ENCODE measurements around the gene WEE2. TPM values are rescaled to one million over a fixed set of nuclear protein-coding genes. Genes with fewer than 3 reads are reported as not detected.
"Not testable (repeated sequence)": the region's sequence is repeated elsewhere in the genome, so short reads cannot be mapped to it uniquely, and the experiment has no call there.

The WEE2 gene
- total RNA-seq, 2 donors from 2014 or later, result not detected

- Histone ChIP-seq H3K36me3 (peaks cover 17% of the 10 kb centered on the region), H3K4me3 (no peak overlapping the region)
- DNase-seq, result no peak
Measured at GRCh38 chr7:141754939-141755338, 46.8 kb downstream of the WEE2 start.

GRCh38 chr7:141763797-141764196 lies 55.6 kb downstream of the WEE2 start, which contains the start of gene TAS2R3:
Gene TAS2R3 (plus strand): TSS chr7:141764097. CDS start chr7:141764159, 62 bp downstream.
- Histone ChIP-seq H3K27me3 (no peaks in the 10 kb centered on the region), H3K27ac (no peak within 1 kb of the TSS), H3K4me1 (no peaks in the 10 kb centered on the region), H3K9ac (ENCODE audit: low read depth in 2 of 2, low read length in 2 of 2) (no peak within 1 kb of the TSS), H3K9me3 (no peaks in the 10 kb centered on the region), H3K4me3 (no peak within 1 kb of the TSS), H3K36me3 (no peaks in the 10 kb centered on the region)
- TF ChIP-seq, protein P1, sequence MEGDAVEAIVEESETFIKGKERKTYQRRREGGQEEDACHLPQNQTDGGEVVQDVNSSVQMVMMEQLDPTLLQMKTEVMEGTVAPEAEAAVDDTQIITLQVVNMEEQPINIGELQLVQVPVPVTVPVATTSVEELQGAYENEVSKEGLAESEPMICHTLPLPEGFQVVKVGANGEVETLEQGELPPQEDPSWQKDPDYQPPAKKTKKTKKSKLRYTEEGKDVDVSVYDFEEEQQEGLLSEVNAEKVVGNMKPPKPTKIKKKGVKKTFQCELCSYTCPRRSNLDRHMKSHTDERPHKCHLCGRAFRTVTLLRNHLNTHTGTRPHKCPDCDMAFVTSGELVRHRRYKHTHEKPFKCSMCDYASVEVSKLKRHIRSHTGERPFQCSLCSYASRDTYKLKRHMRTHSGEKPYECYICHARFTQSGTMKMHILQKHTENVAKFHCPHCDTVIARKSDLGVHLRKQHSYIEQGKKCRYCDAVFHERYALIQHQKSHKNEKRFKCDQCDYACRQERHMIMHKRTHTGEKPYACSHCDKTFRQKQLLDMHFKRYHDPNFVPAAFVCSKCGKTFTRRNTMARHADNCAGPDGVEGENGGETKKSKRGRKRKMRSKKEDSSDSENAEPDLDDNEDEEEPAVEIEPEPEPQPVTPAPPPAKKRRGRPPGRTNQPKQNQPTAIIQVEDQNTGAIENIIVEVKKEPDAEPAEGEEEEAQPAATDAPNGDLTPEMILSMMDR (IDR thresholded peaks at IDR 0.05), result no peak
- no peak for DNase-seq
- intact Hi-C loops (cut with DNase I), result no loop called here

More at GRCh38 chr7:141754939-141755338, 46.8 kb downstream of the WEE2 start:
- Histone ChIP-seq H3K9me3 (peaks cover 7% of the 10 kb centered on the region), H3K27me3 (no peaks in the 10 kb centered on the region), H3K27ac (no peak overlapping the region), H3K4me1 (no peaks in the 10 kb centered on the region), H3K9ac (ENCODE audit: low read depth in 2 of 2, low read length in 2 of 2) (no peak overlapping the region)
- TF ChIP-seq, protein P1 (IDR thresholded peaks at IDR 0.05), result no peak
- intact Hi-C loops (cut with DNase I), result no loop called here

DNA sequence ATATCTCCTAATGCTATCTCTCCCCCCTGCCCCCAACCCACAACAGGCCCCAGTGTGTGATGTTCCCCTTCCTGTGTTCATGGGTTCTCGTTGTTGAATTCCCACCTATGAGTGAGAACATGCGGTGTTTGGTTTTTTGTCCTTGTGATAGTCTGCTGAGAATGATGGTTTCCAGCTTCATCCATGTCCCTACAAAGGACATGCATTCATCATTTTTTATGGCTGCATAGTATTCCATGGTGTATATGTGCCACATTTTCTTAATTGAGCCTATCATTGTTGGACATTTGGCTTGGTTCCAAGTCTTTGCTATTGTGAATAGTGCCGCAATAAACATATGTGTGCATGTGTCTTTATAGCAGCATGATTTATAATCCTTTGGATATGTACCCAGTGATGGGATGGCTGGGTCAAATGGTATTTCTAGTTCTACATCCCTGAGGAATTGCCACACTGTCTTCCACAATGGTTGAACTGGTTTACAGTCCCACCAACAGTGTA lies 62.0 kb downstream of the WEE2 start:
- intact Hi-C loops (cut with DNase I); H3K9ac ChIP-seq (ENCODE audit: low read depth in 2 of 2, low read length in 2 of 2); DNase-seq: not testable (repeated sequence)

DNA sequence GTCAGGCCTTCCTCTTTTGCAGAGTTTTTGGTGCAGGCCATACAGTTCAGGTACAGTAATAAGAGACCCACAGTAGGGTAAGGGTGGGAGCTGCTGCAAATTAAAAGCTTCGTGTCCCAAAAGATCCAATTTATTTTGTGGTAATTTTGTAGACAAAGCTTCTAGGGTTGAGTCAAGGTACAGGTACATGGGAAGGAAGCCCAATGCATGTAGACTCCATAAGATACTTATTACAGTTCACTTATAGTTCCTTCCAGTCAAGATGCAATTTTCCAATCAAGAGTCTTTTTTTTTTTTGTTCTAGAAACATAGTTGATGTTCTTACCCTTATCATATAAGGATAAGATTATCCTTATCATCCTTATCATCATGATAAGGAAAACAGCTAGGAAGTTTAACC lies 68.2 kb downstream of the WEE2 start, which contains the start of gene TAS2R4:
Gene TAS2R4 (plus strand): TSS at position 301 of the 400 bp plus-strand sequence. CDS start 1,815 bp downstream, outside the sequence.
- no peak for DNase-seq
- H3K36me3 ChIP-seq, result no peaks in the 10 kb centered on the region
- H3K9me3 ChIP-seq, result no peaks in the 10 kb centered on the region
- no peak within 1 kb of the TSS for H3K4me3 ChIP-seq
- intact Hi-C loops (cut with DNase I), result no loop called here
- no peak within 1 kb of the TSS for H3K9ac ChIP-seq (ENCODE audit: low read depth in 2 of 2, low read length in 2 of 2)
- no peaks in the 10 kb centered on the region for H3K27me3 ChIP-seq
- TF ChIP-seq, protein P1 (IDR thresholded peaks at IDR 0.05), result no peak
- H3K4me1 ChIP-seq, result no peaks in the 10 kb centered on the region
- no peak within 1 kb of the TSS for H3K27ac ChIP-seq

More for the DNA sequence above, 62.0 kb downstream of the WEE2 start:
- not testable (repeated sequence) for H3K27ac ChIP-seq, H3K36me3 ChIP-seq, H3K27me3 ChIP-seq, H3K9me3 ChIP-seq, H3K4me3 ChIP-seq, H3K4me1 ChIP-seq

Other genes starting within 250 kb of the WEE2 start
- 10 to 100 TPM; 19.6 to 21.1 TPM for gene AGK, start 156.9 kb upstream of the WEE2 start, total RNA-seq
- gene DENND11, start 6.2 kb upstream of the WEE2 start, total RNA-seq, result 10 to 100 TPM; 32.3 to 38.1 TPM
- 100 to 1,000 TPM in 1 of 2 donors, 10 to 100 TPM in 1; 76.7 to 130 TPM for gene SSBP1, start 30.0 kb downstream of the WEE2 start, total RNA-seq
- gene TAS2R3, start 55.7 kb downstream of the WEE2 start, total RNA-seq, result under 1 TPM; 0.58 to 0.94 TPM
- under 1 TPM; 0.62 to 0.66 TPM for gene TAS2R4, start 68.3 kb downstream of the WEE2 start, total RNA-seq
- gene TAS2R5, start 81.9 kb downstream of the WEE2 start, total RNA-seq, result 1 to 10 TPM in 1 of 2 donors, under 1 TPM in 1; 0.98 to 1.2 TPM
- gene PRSS37, start 133.1 kb downstream of the WEE2 start, total RNA-seq, result not detected
- gene OR9A4, start 208.0 kb downstream of the WEE2 start, total RNA-seq, result not detected
- gene CLEC5A, start 238.6 kb downstream of the WEE2 start, total RNA-seq, result under 1 TPM in 1 of 2 donors, not detected in 1; 0.27 TPM